ENCODE results near the gene GATA5. TPM values are rescaled to one million over a fixed set of nuclear protein-coding genes. Genes with fewer than 3 reads are reported as not detected.

GATA5 gene
- total RNA-seq, 1 experiment from 2014 or later = 0.96 TPM

DNA sequence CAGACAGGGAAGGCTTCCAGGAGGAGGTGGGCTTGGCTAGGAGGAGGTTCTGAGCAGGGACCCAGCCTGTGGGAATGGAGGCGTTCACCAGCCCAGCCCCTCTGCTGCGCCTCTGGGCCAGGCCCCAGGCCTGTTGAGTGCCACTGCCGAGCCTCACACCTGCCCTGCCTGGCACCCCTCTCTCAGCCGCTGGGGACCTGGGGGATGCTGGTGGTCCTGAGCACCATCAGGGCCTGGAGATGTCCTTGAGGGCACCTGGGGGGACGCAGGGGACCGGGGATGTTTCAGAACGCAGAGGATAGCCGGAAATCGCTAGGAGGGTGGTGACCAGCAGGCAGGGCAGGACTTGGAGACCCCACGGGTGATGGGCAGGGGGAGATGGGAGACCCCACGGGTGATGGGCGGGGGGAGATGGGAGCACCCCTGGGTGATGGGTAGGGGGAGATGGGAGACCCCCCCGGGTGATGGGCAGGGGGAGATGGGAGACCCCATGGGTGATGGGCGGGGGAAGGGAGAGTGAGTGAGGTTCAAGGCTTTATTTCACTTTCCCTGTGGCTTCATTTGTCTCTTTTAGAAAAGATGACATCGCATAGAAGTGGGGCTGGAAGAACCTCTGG is 12.7 kb downstream of the GATA5 start:
- CTCF ChIA-PET = no interaction called here
- BruUV-seq (replicated peaks) = no TSS peak
- DNase-seq = no peak

DNA sequence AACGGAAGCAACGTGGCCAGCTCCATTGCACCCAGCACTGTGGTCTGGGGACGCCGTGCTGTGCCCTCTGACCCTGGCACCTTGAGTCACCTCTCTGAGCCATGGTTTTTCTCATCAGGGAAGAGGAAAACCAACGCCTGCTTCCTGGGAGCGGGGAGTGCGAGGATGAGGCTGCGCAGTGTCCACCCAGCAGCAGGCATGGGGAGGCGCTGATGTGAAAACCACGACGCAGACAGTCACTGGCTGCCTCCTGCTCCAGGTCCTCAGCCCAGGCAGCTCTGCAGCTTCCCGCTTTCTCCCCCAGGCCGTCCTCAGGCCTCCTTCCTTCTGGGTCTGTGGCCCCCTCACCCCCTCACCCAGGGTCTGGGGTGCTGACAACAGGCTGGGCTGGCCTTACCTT is 14.0 kb downstream of the GATA5 start:
- BruUV-seq (replicated peaks) = no TSS peak
- TF ChIP-seq EZH2 (IDR thresholded peaks at IDR 0.05; ENCODE audit: low read depth) = no peak
- TF ChIP-seq, protein P1, sequence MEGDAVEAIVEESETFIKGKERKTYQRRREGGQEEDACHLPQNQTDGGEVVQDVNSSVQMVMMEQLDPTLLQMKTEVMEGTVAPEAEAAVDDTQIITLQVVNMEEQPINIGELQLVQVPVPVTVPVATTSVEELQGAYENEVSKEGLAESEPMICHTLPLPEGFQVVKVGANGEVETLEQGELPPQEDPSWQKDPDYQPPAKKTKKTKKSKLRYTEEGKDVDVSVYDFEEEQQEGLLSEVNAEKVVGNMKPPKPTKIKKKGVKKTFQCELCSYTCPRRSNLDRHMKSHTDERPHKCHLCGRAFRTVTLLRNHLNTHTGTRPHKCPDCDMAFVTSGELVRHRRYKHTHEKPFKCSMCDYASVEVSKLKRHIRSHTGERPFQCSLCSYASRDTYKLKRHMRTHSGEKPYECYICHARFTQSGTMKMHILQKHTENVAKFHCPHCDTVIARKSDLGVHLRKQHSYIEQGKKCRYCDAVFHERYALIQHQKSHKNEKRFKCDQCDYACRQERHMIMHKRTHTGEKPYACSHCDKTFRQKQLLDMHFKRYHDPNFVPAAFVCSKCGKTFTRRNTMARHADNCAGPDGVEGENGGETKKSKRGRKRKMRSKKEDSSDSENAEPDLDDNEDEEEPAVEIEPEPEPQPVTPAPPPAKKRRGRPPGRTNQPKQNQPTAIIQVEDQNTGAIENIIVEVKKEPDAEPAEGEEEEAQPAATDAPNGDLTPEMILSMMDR (conservative IDR thresholded peaks at IDR 0.05) = no peak
- no peaks in the 10 kb centered on the region for H3F3A ChIP-seq (ENCODE audit: insufficient read depth, low read depth)
- H2AFZ ChIP-seq = no peak overlapping the region
- ChIA-PET POLR2A (ENCODE audit: unreplicated experiment) (no interaction called here), CTCF (no interaction called here)
- intact Hi-C loops (cut with micrococcal nuclease; ENCODE audit: unreplicated experiment) = no loop called here
- no peak overlapping the region for H3K4me2 ChIP-seq
- H4K20me1 ChIP-seq (ENCODE audit: insufficient read depth) = no peaks in the 10 kb centered on the region
- H3K36me3 ChIP-seq (ENCODE audit: low read depth) = no peaks in the 10 kb centered on the region
- no peak for DNase-seq
- H3K4me1 ChIP-seq (replicated peaks; ENCODE audit: insufficient read depth) = no peaks in the 10 kb centered on the region
- H3K9me3 ChIP-seq (ENCODE audit: insufficient read depth, low read depth) = no peaks in the 10 kb centered on the region
- H3K9me2 ChIP-seq (ENCODE audit: insufficient read depth) = no peaks in the 10 kb centered on the region
- H3K27me3 ChIP-seq (ENCODE audit: insufficient read depth, low read depth) = peaks cover 22% of the 10 kb centered on the region; the same call in 1 of the 2 replicates
- no peak overlapping the region for H3K4me3 ChIP-seq
- H3K27ac ChIP-seq = no peak overlapping the region
- no peaks in the 10 kb centered on the region for H3K79me2 ChIP-seq (ENCODE audit: low read depth)

More for the DNA sequence above, 12.7 kb downstream of the GATA5 start:
- no peaks in the 10 kb centered on the region for H3K79me2 ChIP-seq (ENCODE audit: low read depth)
- H3K4me3 ChIP-seq = no peak overlapping the region
- no peak overlapping the region for H3K27ac ChIP-seq
- H3K27me3 ChIP-seq (ENCODE audit: insufficient read depth, low read depth) = peaks cover 20% of the 10 kb centered on the region
- no peaks in the 10 kb centered on the region for H3K9me2 ChIP-seq (ENCODE audit: insufficient read depth)
- H4K20me1 ChIP-seq (ENCODE audit: insufficient read depth) = no peaks in the 10 kb centered on the region
- POLR2A ChIA-PET (ENCODE audit: unreplicated experiment) = no interaction called here
- no peaks in the 10 kb centered on the region for H3F3A ChIP-seq (ENCODE audit: insufficient read depth, low read depth)
- intact Hi-C loops (cut with micrococcal nuclease; ENCODE audit: unreplicated experiment) = no loop called here
- no peak overlapping the region for H3K4me2 ChIP-seq
- TF ChIP-seq, protein P1 (conservative IDR thresholded peaks at IDR 0.05) = no peak
- TF ChIP-seq EZH2 (IDR thresholded peaks at IDR 0.05; ENCODE audit: low read depth) = no peak
- no peak overlapping the region for H2AFZ ChIP-seq
- H3K4me1 ChIP-seq (replicated peaks; ENCODE audit: insufficient read depth) = no peaks in the 10 kb centered on the region
- H3K36me3 ChIP-seq (ENCODE audit: low read depth) = no peaks in the 10 kb centered on the region
- no peaks in the 10 kb centered on the region for H3K9me3 ChIP-seq (ENCODE audit: insufficient read depth, low read depth)

DNA sequence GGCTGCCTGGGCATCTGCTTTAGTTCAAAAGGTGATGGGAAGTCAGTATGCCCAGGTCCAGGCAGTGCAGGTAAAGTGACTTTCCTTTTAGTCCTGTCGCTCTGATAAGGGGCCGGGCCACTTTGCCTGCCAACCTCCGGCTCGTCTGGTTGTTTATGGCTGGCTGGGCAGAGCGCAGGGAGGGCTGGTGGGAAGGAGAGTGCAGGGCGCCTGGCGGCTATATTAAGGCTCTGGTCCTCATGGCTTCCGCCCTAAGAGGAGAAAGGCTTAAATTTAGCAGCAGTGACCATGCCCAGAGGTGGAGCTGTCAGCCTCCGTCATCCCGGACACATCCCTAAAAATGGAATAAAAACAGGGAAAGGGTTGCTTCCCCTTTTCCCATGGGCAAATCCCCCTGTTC is 14.6 kb downstream of the GATA5 start:
- Histone ChIP-seq H2AFZ (no peak overlapping the region), H3K36me3 (ENCODE audit: low read depth) (no peaks in the 10 kb centered on the region), H3K9me3 (ENCODE audit: insufficient read depth, low read depth) (no peaks in the 10 kb centered on the region), H3K4me1 (replicated peaks; ENCODE audit: insufficient read depth) (no peaks in the 10 kb centered on the region), H3K27me3 (ENCODE audit: insufficient read depth, low read depth) (peaks cover 23% of the 10 kb centered on the region; the same call in 1 of the 2 replicates), H3K79me2 (ENCODE audit: low read depth) (no peaks in the 10 kb centered on the region), H4K20me1 (ENCODE audit: insufficient read depth) (no peaks in the 10 kb centered on the region), H3K4me3 (no peak overlapping the region), H3K27ac (no peak overlapping the region), H3F3A (ENCODE audit: insufficient read depth, low read depth) (no peaks in the 10 kb centered on the region), H3K4me2 (no peak overlapping the region), H3K9me2 (ENCODE audit: insufficient read depth) (no peaks in the 10 kb centered on the region)
- no TSS peak for BruUV-seq (replicated peaks)
- intact Hi-C loops (cut with micrococcal nuclease; ENCODE audit: unreplicated experiment) = no loop called here
- no peak for DNase-seq
- ChIA-PET CTCF (no interaction called here), POLR2A (ENCODE audit: unreplicated experiment) (no interaction called here)
- no peak for TF ChIP-seq EZH2 (IDR thresholded peaks at IDR 0.05; ENCODE audit: low read depth)
- TF ChIP-seq, protein P1 (conservative IDR thresholded peaks at IDR 0.05) = no peak

Data from PC-9 (cell line).